Measurements from ENCODE around the gene POLR3A.

DNA sequence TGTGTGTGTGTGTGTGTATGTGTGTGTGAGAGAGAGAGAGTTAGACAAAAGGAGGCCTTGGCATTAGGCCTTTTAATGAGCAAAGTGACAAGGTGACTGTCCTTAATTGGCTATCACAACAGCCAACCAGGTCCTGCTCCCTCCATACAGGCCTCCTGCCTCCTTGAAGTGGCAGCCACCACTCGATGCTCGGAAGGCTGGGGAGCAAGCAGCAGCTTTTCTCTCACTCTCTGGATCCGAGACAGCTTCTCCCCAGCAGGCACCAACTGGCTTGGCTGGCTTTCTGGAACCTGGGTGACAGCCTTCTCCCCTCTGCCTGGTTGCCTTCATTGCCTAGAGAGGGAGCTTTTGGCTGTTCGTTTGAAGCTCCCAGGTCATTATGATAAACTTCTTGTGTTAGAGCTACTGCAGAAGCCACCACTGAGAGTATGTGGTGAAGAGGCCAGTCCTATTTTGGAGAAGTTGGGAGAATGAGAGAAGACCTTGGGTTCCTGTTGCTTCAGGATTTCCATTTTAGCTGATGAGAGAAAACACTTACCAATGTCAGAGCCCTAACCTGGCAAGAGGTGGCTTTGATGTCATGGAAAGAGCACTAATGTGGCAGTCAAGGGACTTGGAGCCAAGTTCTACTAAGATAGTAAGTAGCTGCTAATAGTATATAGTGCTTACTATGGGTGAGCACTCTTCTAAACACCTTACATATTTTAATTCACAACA lies 42.0 kb upstream of the POLR3A start:
- TF ChIP-seq CTCF (IDR thresholded peaks at IDR 0.05) (no peak), POLR2A (IDR thresholded peaks at IDR 0.05) (no peak), POLR2AphosphoS5 (IDR thresholded peaks at IDR 0.05; ENCODE audit: insufficient read depth in 1 of 2, low read depth in 1 of 2) (no peak)
